ENCODE results near the gene GIMAP5.

Gene GIMAP5

GRCh38 chr7:150728011-150728410, 9.2 kb upstream of the GIMAP5 start:
- DNase-seq (ENCODE audit: low spot score in 2 of 2): no peak
- no peak overlapping the region for H3K27ac Mint-ChIP-seq

DNA sequence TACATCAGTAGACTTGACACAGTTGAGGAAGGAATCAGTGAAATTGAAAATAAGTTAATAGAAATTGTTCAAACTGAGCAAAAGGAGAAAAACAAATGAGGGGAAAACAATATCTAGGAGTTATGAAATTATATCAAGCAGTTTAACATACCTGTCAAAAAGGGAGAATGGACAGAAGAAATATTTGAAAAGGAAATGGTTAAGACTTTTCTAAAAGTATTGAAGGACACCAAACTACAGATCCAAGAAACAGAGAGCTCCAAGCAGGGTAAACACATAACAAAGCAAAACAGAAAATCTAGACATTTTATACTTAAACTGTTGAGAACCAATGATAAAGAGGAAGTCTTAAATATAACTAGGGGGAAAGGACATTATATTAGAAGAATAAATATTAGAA, 8.6 kb upstream of the GIMAP5 start:
- Mint-ChIP-seq H3K27ac (peak overlapping the region; percentile 8), H3K9me3 (peaks cover 26% of the 10 kb centered on the region), H3K36me3 (peaks cover 10% of the 10 kb centered on the region), H3K4me1 (peaks cover 62% of the 10 kb centered on the region), H3K4me3 (peak overlapping the region; percentile 3)
- DNase-seq (ENCODE audit: low spot score in 2 of 2) (no peak), ATAC-seq (no peak)

More at GRCh38 chr7:150728011-150728410, 9.2 kb upstream of the GIMAP5 start:
- H3K4me3 Mint-ChIP-seq: no peak overlapping the region
- H3K36me3 Mint-ChIP-seq: peaks cover 16% of the 10 kb centered on the region
- H3K9me3 Mint-ChIP-seq: peaks cover 26% of the 10 kb centered on the region
- peaks cover 59% of the 10 kb centered on the region for H3K4me1 Mint-ChIP-seq
- no peak for ATAC-seq

DNA sequence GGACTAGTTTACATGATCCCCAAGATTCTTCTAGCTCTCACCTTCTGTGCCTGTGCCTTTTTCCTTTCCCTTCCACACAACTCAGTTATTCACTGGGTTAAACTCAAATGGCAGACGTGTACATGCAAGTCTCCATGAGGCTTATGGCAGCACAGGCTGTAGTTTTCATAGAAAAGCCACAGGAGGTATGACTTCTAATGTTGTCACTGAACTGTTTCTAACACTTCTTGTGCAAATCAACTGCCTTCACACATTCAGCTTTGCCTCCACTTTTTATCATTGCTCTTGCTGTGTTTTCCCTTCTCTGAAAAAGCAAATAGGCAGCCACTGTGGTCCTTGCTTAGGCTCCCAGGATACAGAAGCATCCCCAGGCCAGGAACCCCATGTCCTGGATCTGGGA, 5.3 kb upstream of the GIMAP5 start:
- H3K4me1 Mint-ChIP-seq: peaks cover 69% of the 10 kb centered on the region
- DNase-seq (ENCODE audit: low spot score in 2 of 2) (peak in 1 of 2 donors; percentile 70), ATAC-seq (peak; percentile 76)
- peak overlapping the region; percentile 74 for H3K4me3 Mint-ChIP-seq
- no peaks in the 10 kb centered on the region for H3K36me3 Mint-ChIP-seq
- peaks cover 16% of the 10 kb centered on the region for H3K9me3 Mint-ChIP-seq
- H3K27ac Mint-ChIP-seq: peak overlapping the region; percentile 91

- Mint-ChIP-seq H3K27ac (peak overlapping the region; percentile 91), H3K4me1 (peaks cover 64% of the 10 kb centered on the region), H3K36me3 (peaks cover 10% of the 10 kb centered on the region), H3K4me3 (peak overlapping the region; percentile 74), H3K9me3 (peaks cover 10% of the 10 kb centered on the region)
- ATAC-seq (peak; percentile 48), DNase-seq (ENCODE audit: low spot score in 2 of 2) (peak in 1 of 2 donors; percentile 75)
Measured at GRCh38 chr7:150732786-150733481, 4.3 kb upstream of the GIMAP5 start.

DNA sequence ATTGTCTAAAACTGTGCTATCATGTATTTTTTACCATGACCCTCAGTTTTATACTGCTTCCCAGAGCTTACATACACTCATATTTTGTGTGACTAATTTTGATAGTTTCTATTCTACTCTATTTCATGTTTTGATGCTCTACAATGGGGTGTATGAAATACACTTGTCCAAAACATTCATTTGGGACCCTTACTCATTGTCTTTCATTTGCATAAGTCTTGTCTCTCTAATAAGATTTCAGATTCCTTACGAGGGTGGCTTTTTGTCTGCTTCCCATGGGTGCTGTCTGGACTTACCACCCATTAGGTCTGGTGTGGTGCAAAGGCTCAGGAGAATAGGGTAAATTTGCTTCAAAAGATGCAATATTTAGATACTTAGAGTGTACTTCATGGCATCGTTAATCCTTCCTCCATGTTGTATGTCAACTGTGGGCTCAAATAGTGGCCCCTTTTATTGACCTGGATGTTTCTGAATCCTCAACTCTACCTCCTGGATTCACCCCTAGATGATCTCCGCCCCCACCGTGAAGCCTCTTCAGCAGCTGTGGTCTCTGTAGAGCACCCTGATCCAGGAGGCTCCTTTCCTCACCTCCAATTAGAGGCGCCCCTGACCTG, 3.6 kb upstream of the GIMAP5 start:
- peak overlapping the region; percentile 91 for H3K27ac Mint-ChIP-seq
- peak in 1 of 2 donors; percentile 61 for DNase-seq (ENCODE audit: low spot score in 2 of 2)
- H3K4me1 Mint-ChIP-seq: peaks cover 61% of the 10 kb centered on the region
- H3K9me3 Mint-ChIP-seq: peaks cover 5% of the 10 kb centered on the region
- H3K4me3 Mint-ChIP-seq: peak overlapping the region; percentile 74
- H3K36me3 Mint-ChIP-seq: peaks cover 17% of the 10 kb centered on the region
- ATAC-seq: peak; percentile 77

- Mint-ChIP-seq H3K36me3 (peaks cover 23% of the 10 kb centered on the region), H3K4me3 (peak overlapping the region; percentile 74), H3K4me1 (peaks cover 58% of the 10 kb centered on the region), H3K27ac (peak overlapping the region; percentile 91), H3K9me3 (no peaks in the 10 kb centered on the region)
- ATAC-seq (peak; percentile 70), DNase-seq (ENCODE audit: low spot score in 2 of 2) (peak in 1 of 2 donors; percentile 78)
Measured at GRCh38 chr7:150734254-150734653, 3.0 kb upstream of the GIMAP5 start.

GRCh38 chr7:150735596-150736358, 1.4 kb upstream of the GIMAP5 start:
- Mint-ChIP-seq H3K9me3 (no peaks in the 10 kb centered on the region), H3K27ac (peak overlapping the region; percentile 91), H3K4me1 (peaks cover 65% of the 10 kb centered on the region), H3K4me3 (peak overlapping the region; percentile 74), H3K36me3 (peaks cover 39% of the 10 kb centered on the region)
- ATAC-seq (no peak), DNase-seq (ENCODE audit: low spot score in 2 of 2) (no peak)

- Mint-ChIP-seq H3K36me3 (peaks cover 49% of the 10 kb centered on the region), H3K27ac (peak overlapping the region; percentile 91), H3K4me1 (peaks cover 71% of the 10 kb centered on the region), H3K4me3 (peak overlapping the region; percentile 74), H3K9me3 (no peaks in the 10 kb centered on the region)
- ATAC-seq (no peak), DNase-seq (ENCODE audit: low spot score in 2 of 2) (peak in 1 of 2 donors; percentile 66)
Measured at GRCh38 chr7:150736864-150737263, 354 bp upstream of the GIMAP5 start.

- Mint-ChIP-seq H3K4me1 (peaks cover 71% of the 10 kb centered on the region), H3K36me3 (peaks cover 62% of the 10 kb centered on the region), H3K4me3 (peak overlapping the region; percentile 74), H3K9me3 (no peaks in the 10 kb centered on the region), H3K27ac (peak overlapping the region; percentile 91)
- DNase-seq (ENCODE audit: low spot score in 2 of 2) (peak in 1 of 2 donors; percentile 68), ATAC-seq (no peak)
Measured at GRCh38 chr7:150738092-150738491, 874 bp downstream of the GIMAP5 start.

GRCh38 chr7:150738591-150739001, 1.4 kb downstream of the GIMAP5 start:
- peak overlapping the region; percentile 74 for H3K4me3 Mint-ChIP-seq
- peaks cover 71% of the 10 kb centered on the region for H3K4me1 Mint-ChIP-seq
- ATAC-seq (peak; percentile 51), DNase-seq (ENCODE audit: low spot score in 2 of 2) (peak in 1 of 2 donors; percentile 68)
- peak overlapping the region; percentile 91 for H3K27ac Mint-ChIP-seq
- peaks cover 67% of the 10 kb centered on the region for H3K36me3 Mint-ChIP-seq
- no peaks in the 10 kb centered on the region for H3K9me3 Mint-ChIP-seq

DNA sequence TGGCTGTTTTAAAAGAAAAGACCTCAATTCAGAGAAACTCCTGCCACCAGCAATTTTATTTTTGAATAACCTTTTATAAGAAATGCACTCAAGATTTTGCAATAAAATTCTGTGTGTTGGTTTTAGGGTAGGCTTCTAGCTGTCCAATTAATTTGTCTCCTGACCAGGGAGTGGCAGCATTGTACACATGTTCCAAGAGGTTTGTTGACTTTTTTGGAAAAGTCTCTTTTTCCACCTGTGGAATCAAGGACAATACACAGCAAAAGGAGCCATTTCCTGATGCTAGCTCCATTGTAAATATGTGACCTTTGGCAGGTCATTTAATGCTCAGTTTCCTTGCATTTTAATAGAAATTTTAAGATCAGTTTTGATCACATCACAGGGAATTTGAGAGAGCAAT, 1.8 kb downstream of the GIMAP5 start:
- H3K4me1 Mint-ChIP-seq: peaks cover 71% of the 10 kb centered on the region
- H3K4me3 Mint-ChIP-seq: peak overlapping the region; percentile 74
- ATAC-seq: no peak
- no peak for DNase-seq (ENCODE audit: low spot score in 2 of 2)
- no peaks in the 10 kb centered on the region for H3K9me3 Mint-ChIP-seq
- H3K27ac Mint-ChIP-seq: peak overlapping the region; percentile 91
- H3K36me3 Mint-ChIP-seq: peaks cover 71% of the 10 kb centered on the region

- H3K27ac Mint-ChIP-seq: peak overlapping the region; percentile 91
- H3K4me1 Mint-ChIP-seq: peaks cover 71% of the 10 kb centered on the region
- DNase-seq (ENCODE audit: low spot score in 2 of 2) (peak in 1 of 2 donors; percentile 57), ATAC-seq (no peak)
- no peaks in the 10 kb centered on the region for H3K9me3 Mint-ChIP-seq
- H3K4me3 Mint-ChIP-seq: peak overlapping the region; percentile 74
- H3K36me3 Mint-ChIP-seq: peaks cover 81% of the 10 kb centered on the region
Measured at GRCh38 chr7:150740053-150740452, 2.8 kb downstream of the GIMAP5 start.

GRCh38 chr7:150742286-150742968, 5.2 kb downstream of the GIMAP5 start:
- ATAC-seq: peak; percentile 17
- H3K4me1 Mint-ChIP-seq: peaks cover 77% of the 10 kb centered on the region
- peaks cover 100% of the 10 kb centered on the region for H3K36me3 Mint-ChIP-seq
- peak overlapping the region; percentile 91 for H3K27ac Mint-ChIP-seq
- H3K4me3 Mint-ChIP-seq: peak overlapping the region; percentile 74
- no peak for DNase-seq (ENCODE audit: low spot score in 2 of 2)
- no peaks in the 10 kb centered on the region for H3K9me3 Mint-ChIP-seq

- peaks cover 94% of the 10 kb centered on the region for H3K4me1 Mint-ChIP-seq
- DNase-seq (ENCODE audit: low spot score in 2 of 2) (peak in 1 of 2 donors; percentile 49), ATAC-seq (no peak)
- peak overlapping the region; percentile 74 for H3K4me3 Mint-ChIP-seq
- H3K27ac Mint-ChIP-seq: peak overlapping the region; percentile 91
- no peaks in the 10 kb centered on the region for H3K9me3 Mint-ChIP-seq
- peaks cover 94% of the 10 kb centered on the region for H3K36me3 Mint-ChIP-seq
Measured at GRCh38 chr7:150744041-150744656, 6.9 kb downstream of the GIMAP5 start.

All from stimulated activated effector memory CD8-positive, alpha-beta T cell treated with anti-CD3 and anti-CD28 coated beads, Interleukin-12 subunit alpha, Interleukin-12 subunit beta, amount 100 ng/mL, for 72 hours (primary cell).